Testis (tissue), 3 donors: ENCODE results near the gene DCHS2. TPM values are rescaled to one million over a fixed set of nuclear protein-coding genes. Genes with fewer than 3 reads are reported as not detected.

ENCODE experiments used
- DNase-seq: peaks from one replicate; pipeline ENCODE4 v3.0.0-alpha.2; 2019
- H3K27ac ChIP-seq, 2 donors: fragments of 200-600 bp; sonication (generic); one replicate each; pipeline ENCODE4 v1.5.1; 2019
- H3K27me3 ChIP-seq: fragments of 200-600 bp; sonication (generic); one replicate; pipeline ENCODE4 v1.5.1; 2019
- H3K36me3 ChIP-seq: fragments of 200-600 bp; sonication (generic); one replicate; pipeline ENCODE4 v1.5.1; 2017; ENCODE audit warnings: low read depth; ENCODE audit errors: missing control alignments
- H3K4me1 ChIP-seq: fragments of 200-600 bp; sonication (generic); one replicate; pipeline ENCODE4 v1.5.1; 2019
- H3K4me3 ChIP-seq, 2 donors: fragments of 200-600 bp; sonication (generic); one replicate each; pipeline ENCODE4 v1.5.1; 2017 to 2019
- H3K9me3 ChIP-seq: fragments of 200-600 bp; sonication (generic); one replicate; pipeline ENCODE4 v1.5.1; 2017
- CTCF ChIP-seq, 3 experiments: fragments of 450-650 bp in 2 of 3; fragments of 200-600 bp in 1 of 3; sonication (generic) in 1 of 3; IDR thresholded peaks; one replicate each; pipeline ENCODE4 v1.5.1; 2016 to 2019; ENCODE audit warnings: antibody characterized with exemption in 3 of 3, mild to moderate bottlenecking in 2 of 3, moderate library complexity in 1 of 3
- POLR2A ChIP-seq: fragments of 450-650 bp; IDR thresholded peaks from one replicate; pipeline ENCODE4 v1.6.1; 2017; ENCODE audit warnings: antibody characterized with exemption, mild to moderate bottlenecking, moderate library complexity
- WGBS, 2 donors: methylation state at CpG; one replicate each; pipeline ENCODE4 v1.1.5; 2018; 5-methylcytosine and 5-hydroxymethylcytosine counted together
- intact Hi-C: fragments of 100-400 bp; cut with DNase I; formaldehyde crosslinking; loops from one replicate; pipeline ENCODE4 v1.15.1; 2023; ENCODE audit warnings: low total_unique reads
- polyA plus RNA-seq: library from polyadenylated mRNA; stranded (reverse); fragments of 350-450 nt; fragmentation: Illumina TruSeq; extraction: RNeasy Lipid Tissue Mini Kit (QIAGEN cat#74804); gene quantifications from one replicate; pipeline ENCODE4 v1.2.3, GENCODE V29; 2014; ENCODE audit warnings: low read depth, low replicate concordance; ENCODE audit not compliant: insufficient read depth
- total RNA-seq, 2 donors: library from RNA; depleted of rRNA; stranded (reverse); fragments of >200 nt; gene quantifications; one replicate each; pipeline ENCODE4 v1.2.3, GENCODE V29; 2016

The DCHS2 gene
- total and polyA plus RNA-seq, 3 donors from 2014 or later = 2.4 to 6.5 (median 4.7) TPM

- no peak overlapping the region for H3K4me3 ChIP-seq
- H3K9me3 ChIP-seq = no peaks in the 10 kb centered on the region
- H3K27me3 ChIP-seq = no peaks in the 10 kb centered on the region
- intact Hi-C loops = no loop called here
- H3K4me1 ChIP-seq = no peaks in the 10 kb centered on the region
- H3K27ac ChIP-seq = no peak overlapping the region
- DNase-seq = no peak
- no peaks in the 10 kb centered on the region for H3K36me3 ChIP-seq
- no peak for TF ChIP-seq POLR2A
- no peak for TF ChIP-seq CTCF (IDR thresholded peaks at IDR 0.05)
- WGBS, 2 donors = 43 to 54% methylated on average over 2 of the region's 2 CpGs
Observed at GRCh38 chr4:154471032-154471431, 20.6 kb downstream of the DCHS2 start.

GRCh38 chr4:154467886-154468285 is 23.7 kb downstream of the DCHS2 start:
- TF ChIP-seq POLR2A (no peak), CTCF (IDR thresholded peaks at IDR 0.05) (no peak)
- H3K4me1 ChIP-seq = no peaks in the 10 kb centered on the region
- DNase-seq = no peak
- H3K36me3 ChIP-seq = no peaks in the 10 kb centered on the region
- H3K27ac ChIP-seq = no peak overlapping the region
- no peaks in the 10 kb centered on the region for H3K27me3 ChIP-seq
- 84 to 95% methylated on average over 1 of the region's 1 CpG for WGBS, 2 donors
- H3K9me3 ChIP-seq = no peaks in the 10 kb centered on the region
- H3K4me3 ChIP-seq = no peak overlapping the region
- intact Hi-C loops = no loop called here

- no peaks in the 10 kb centered on the region for H3K36me3 ChIP-seq
- no peaks in the 10 kb centered on the region for H3K9me3 ChIP-seq
- DNase-seq = no peak
- no peaks in the 10 kb centered on the region for H3K27me3 ChIP-seq
- TF ChIP-seq CTCF (IDR thresholded peaks at IDR 0.05) (no peak), POLR2A (no peak)
- H3K27ac ChIP-seq = no peak overlapping the region
- intact Hi-C loops = no loop called here
- H3K4me3 ChIP-seq = no peak overlapping the region
- H3K4me1 ChIP-seq = no peaks in the 10 kb centered on the region
- 80 to 86% methylated on average over 5 of the region's 5 CpGs for WGBS, 2 donors
Observed at GRCh38 chr4:154466336-154466735, 25.3 kb downstream of the DCHS2 start.

- Histone ChIP-seq H3K9me3 (no peaks in the 10 kb centered on the region), H3K27me3 (no peaks in the 10 kb centered on the region), H3K4me3 (no peak overlapping the region), H3K36me3 (no peaks in the 10 kb centered on the region), H3K27ac (no peak overlapping the region), H3K4me1 (no peaks in the 10 kb centered on the region)
- WGBS, 2 donors = 85 to 94% methylated on average over 6 of the region's 6 CpGs
- intact Hi-C loops = no loop called here
- no peak for DNase-seq
- no peak for TF ChIP-seq POLR2A
- no peak for TF ChIP-seq CTCF (IDR thresholded peaks at IDR 0.05)
Observed at GRCh38 chr4:154465085-154465484, 26.5 kb downstream of the DCHS2 start.

- TF ChIP-seq POLR2A = no peak
- TF ChIP-seq CTCF (IDR thresholded peaks at IDR 0.05) = no peak
- Histone ChIP-seq H3K27me3 (no peaks in the 10 kb centered on the region), H3K4me1 (no peaks in the 10 kb centered on the region), H3K27ac (no peak overlapping the region), H3K36me3 (no peaks in the 10 kb centered on the region), H3K9me3 (no peaks in the 10 kb centered on the region), H3K4me3 (no peak overlapping the region)
- intact Hi-C loops = no loop called here
- DNase-seq = no peak
- WGBS, 2 donors = 90 to 93% methylated on average over 1 of the region's 1 CpG
Observed at GRCh38 chr4:154464654-154465053, 26.9 kb downstream of the DCHS2 start.
